CD8-positive, alpha-beta memory T cell (primary cell): ENCODE data around the gene TENT4A. TPM values are rescaled to one million over a fixed set of nuclear protein-coding genes. Genes with fewer than 3 reads are reported as not detected.

ENCODE experiments used
- CTCF ChIA-PET: fragments of 350-600 bp; sonication (Branson Sonifier 250); formaldehyde crosslinking; loops from one replicate; lab custom pipeline; 2021; ENCODE audit warnings: antibody characterized with exemption; lab: Charles Lee
- POLR2A ChIA-PET: fragments of 350-600 bp; sonication (Branson Sonifier 250); formaldehyde crosslinking; loops from one replicate; lab custom pipeline; 2021; ENCODE audit warnings: antibody characterized with exemption; lab: Charles Lee
- DNase-seq, 5 donors: peaks; one replicate each; pipeline versions ENCODE4 v3.0.0 to v3.0.0-alpha.2; 2020 to 2022; ENCODE audit warnings: mixed read lengths in 1 of 5
- H3K27ac ChIP-seq: one replicate; pipeline ENCODE4 v1.7.0; 2013; ENCODE audit warnings: low read depth, mild to moderate bottlenecking, low read length, moderate library complexity
- H3K27me3 ChIP-seq: 2 replicates; pipeline ENCODE4 v1.7.0; 2013; ENCODE audit warnings: low read length, mild to moderate bottlenecking; ENCODE audit not compliant: insufficient read depth, poor library complexity, severe bottlenecking
- H3K36me3 ChIP-seq: 2 replicates; pipeline ENCODE4 v1.7.0; 2013; ENCODE audit warnings: mild to moderate bottlenecking, low read length, moderate library complexity; ENCODE audit not compliant: insufficient read depth
- H3K4me1 ChIP-seq: 2 replicates; pipeline ENCODE4 v1.7.0; 2013; ENCODE audit warnings: mild to moderate bottlenecking, low read length, moderate library complexity; ENCODE audit not compliant: insufficient read depth
- H3K4me3 ChIP-seq: 2 replicates; pipeline ENCODE4 v1.7.0; 2013; ENCODE audit warnings: mild to moderate bottlenecking, low read length
- H3K9me3 ChIP-seq: 2 replicates; pipeline ENCODE4 v1.7.0; 2013; ENCODE audit warnings: mild to moderate bottlenecking, low read length
- H3K27ac Mint-ChIP-seq, 8 donors: one replicate each; pipeline ENCODE4 v1.8.0; 2020 to 2021; ENCODE audit warnings: mixed read lengths in 8 of 8, mild to moderate bottlenecking in 6 of 8, inconsistent platforms in 3 of 8, moderate library complexity in 3 of 8
- H3K27me3 Mint-ChIP-seq, 2 donors: one replicate each; pipeline ENCODE4 v1.8.0; 2020 to 2021; ENCODE audit warnings: mixed read lengths in 2 of 2, mild to moderate bottlenecking in 1 of 2, moderate library complexity in 1 of 2
- H3K36me3 Mint-ChIP-seq, 3 donors: one replicate each; pipeline ENCODE4 v1.8.0; 2020 to 2021; ENCODE audit warnings: mixed read lengths in 3 of 3, inconsistent platforms in 1 of 3, mild to moderate bottlenecking in 1 of 3
- H3K4me1 Mint-ChIP-seq, 3 donors: one replicate each; pipeline ENCODE4 v1.8.0; 2020 to 2021; ENCODE audit warnings: mixed read lengths in 3 of 3, inconsistent platforms in 1 of 3, mild to moderate bottlenecking in 1 of 3
- H3K4me3 Mint-ChIP-seq, 7 donors: one replicate each; pipeline ENCODE4 v1.8.0; 2020 to 2021; ENCODE audit warnings: mixed read lengths in 7 of 7, mild to moderate bottlenecking in 6 of 7, moderate library complexity in 4 of 7, inconsistent platforms in 2 of 7
- H3K9me3 Mint-ChIP-seq, 5 donors: one replicate each; pipeline ENCODE4 v1.8.0; 2020 to 2022; ENCODE audit warnings: mixed read lengths in 5 of 5, mild to moderate bottlenecking in 3 of 5, moderate library complexity in 2 of 5, inconsistent platforms in 1 of 5
- polyA plus RNA-seq: library from polyadenylated mRNA; unstranded; fragments of 300-500 nt; fragmentation: Illumina TruSeq; gene quantifications from one replicate; pipeline ENCODE4 v1.2.3, GENCODE V29; 2021
- total RNA-seq, 2 experiments: library from RNA; stranded (reverse); gene quantifications; one replicate each; pipeline ENCODE4 v1.2.3, GENCODE V29; 2021

The TENT4A gene
- total and polyA plus RNA-seq, 3 experiments from 2014 or later, result 1.1 to 28.4 (median 25.6) TPM

- no peaks in the 10 kb centered on the region for H3K9me3 Mint-ChIP-seq
- H3K27ac Mint-ChIP-seq, result no peak overlapping the region
- H3K36me3 Mint-ChIP-seq, result peaks cover 3 to 52% (median 18%) of the 10 kb centered on the region in 3 donors
- Histone ChIP-seq H3K4me3 (no peak overlapping the region), H3K4me1 (no peaks in the 10 kb centered on the region), H3K27ac (no peak overlapping the region), H3K27me3 (no peaks in the 10 kb centered on the region), H3K36me3 (peaks cover 33% of the 10 kb centered on the region), H3K9me3 (no peaks in the 10 kb centered on the region)
- CTCF ChIA-PET, result interaction anchor here (1.5 kb wide), 1 partner anchor 8 kb away, joined by 5 read pairs; no protein-coding TSS in a partner anchor
- H3K4me3 Mint-ChIP-seq, result no peak overlapping the region
- DNase-seq, result no peak
- no peaks in the 10 kb centered on the region for H3K4me1 Mint-ChIP-seq
- POLR2A ChIA-PET, result no interaction called here
- H3K27me3 Mint-ChIP-seq, result no peaks in the 10 kb centered on the region
Observed at GRCh38 chr5:6758236-6758635, 45.0 kb downstream of the TENT4A start.

- Mint-ChIP-seq H3K36me3 (peaks cover 3 to 47% (median 17%) of the 10 kb centered on the region in 3 donors), H3K9me3 (no peaks in the 10 kb centered on the region), H3K27ac (peak overlapping the region in 1 of 8 donors; percentile 76), H3K4me3 (no peak overlapping the region), H3K27me3 (no peaks in the 10 kb centered on the region), H3K4me1 (no peaks in the 10 kb centered on the region)
- Histone ChIP-seq H3K4me3 (no peak overlapping the region), H3K27ac (no peak overlapping the region), H3K27me3 (no peaks in the 10 kb centered on the region), H3K4me1 (no peaks in the 10 kb centered on the region), H3K9me3 (no peaks in the 10 kb centered on the region), H3K36me3 (peaks cover 28% of the 10 kb centered on the region)
- no peak for DNase-seq
- POLR2A ChIA-PET, result no interaction called here
- CTCF ChIA-PET, result interaction anchor here (1.9 kb wide), 1 partner anchor 13 kb away, joined by 4 read pairs; no protein-coding TSS in a partner anchor
Observed at GRCh38 chr5:6758706-6759105, 45.5 kb downstream of the TENT4A start.

DNA sequence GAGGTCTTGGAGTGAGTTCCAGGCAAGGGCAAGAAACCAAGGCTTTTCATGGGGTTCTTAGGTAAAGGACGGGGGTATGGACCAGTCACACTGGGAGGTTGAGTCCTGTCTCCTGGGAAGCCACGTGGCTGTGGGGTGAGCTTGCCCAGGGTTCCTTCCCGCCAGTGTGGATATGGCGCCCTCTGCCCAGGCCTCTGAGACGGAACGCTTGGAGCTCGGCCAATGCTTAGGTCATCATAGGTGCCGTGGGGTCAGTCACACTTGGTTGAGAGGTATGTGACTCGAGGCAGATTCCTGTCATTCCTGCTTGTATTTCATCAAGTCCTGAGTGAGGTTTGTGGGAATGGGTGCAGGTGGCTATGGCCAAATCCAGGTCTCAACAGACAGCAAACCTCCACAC lies 46.2 kb downstream of the TENT4A start:
- Mint-ChIP-seq H3K27ac (peak overlapping the region in 1 of 8 donors; percentile 26), H3K36me3 (peaks cover 2 to 40% (median 15%) of the 10 kb centered on the region in 3 donors), H3K4me3 (no peak overlapping the region), H3K9me3 (no peaks in the 10 kb centered on the region), H3K4me1 (no peaks in the 10 kb centered on the region), H3K27me3 (no peaks in the 10 kb centered on the region)
- peaks cover 23% of the 10 kb centered on the region for H3K36me3 ChIP-seq
- H3K4me3 ChIP-seq, result no peak overlapping the region
- CTCF ChIA-PET, result interaction anchor here (1.9 kb wide), 1 partner anchor 14 kb away, joined by 4 read pairs; no protein-coding TSS in a partner anchor
- no peak for DNase-seq
- H3K4me1 ChIP-seq, result no peaks in the 10 kb centered on the region
- no peaks in the 10 kb centered on the region for H3K9me3 ChIP-seq
- POLR2A ChIA-PET, result no interaction called here
- no peak overlapping the region for H3K27ac ChIP-seq
- no peaks in the 10 kb centered on the region for H3K27me3 ChIP-seq

DNA sequence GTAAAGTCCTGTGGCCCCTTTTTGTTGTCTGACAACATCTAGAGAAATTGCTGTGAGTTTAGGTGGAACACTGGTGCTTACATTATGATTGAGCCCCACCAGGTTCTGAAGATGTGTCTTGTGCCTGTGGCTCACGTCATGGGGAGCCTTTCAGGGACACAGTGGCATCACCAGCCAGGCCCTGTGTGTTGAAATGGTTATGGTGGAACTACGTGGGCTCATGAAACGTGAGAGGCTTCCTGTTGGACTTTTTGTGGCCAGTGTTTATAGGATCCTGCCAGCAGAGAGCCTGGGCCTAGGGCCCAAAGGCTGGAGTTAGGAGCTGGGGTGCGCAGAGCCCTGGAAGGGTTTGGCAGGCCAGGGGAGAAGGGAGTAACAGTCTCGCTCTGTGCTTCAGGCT lies 46.8 kb downstream of the TENT4A start:
- no peak for DNase-seq
- H3K4me3 Mint-ChIP-seq, result no peak overlapping the region
- H3K36me3 ChIP-seq, result peaks cover 18% of the 10 kb centered on the region
- peaks cover 0 to 34% (median 12%) of the 10 kb centered on the region in 3 donors for H3K36me3 Mint-ChIP-seq
- H3K9me3 ChIP-seq, result no peaks in the 10 kb centered on the region
- H3K27me3 ChIP-seq, result no peaks in the 10 kb centered on the region
- H3K27ac ChIP-seq, result no peak overlapping the region
- POLR2A ChIA-PET, result interaction anchor here (0.6 kb wide), 1 partner anchor 57 kb away, joined by 3 read pairs; no protein-coding TSS in a partner anchor
- no peak overlapping the region for H3K27ac Mint-ChIP-seq
- no peaks in the 10 kb centered on the region for H3K4me1 ChIP-seq
- CTCF ChIA-PET, result interaction anchor here (1.9 kb wide), 1 partner anchor 15 kb away, joined by 4 read pairs; no protein-coding TSS in a partner anchor
- no peaks in the 10 kb centered on the region for H3K27me3 Mint-ChIP-seq
- no peaks in the 10 kb centered on the region for H3K4me1 Mint-ChIP-seq
- no peaks in the 10 kb centered on the region for H3K9me3 Mint-ChIP-seq
- H3K4me3 ChIP-seq, result no peak overlapping the region

DNA sequence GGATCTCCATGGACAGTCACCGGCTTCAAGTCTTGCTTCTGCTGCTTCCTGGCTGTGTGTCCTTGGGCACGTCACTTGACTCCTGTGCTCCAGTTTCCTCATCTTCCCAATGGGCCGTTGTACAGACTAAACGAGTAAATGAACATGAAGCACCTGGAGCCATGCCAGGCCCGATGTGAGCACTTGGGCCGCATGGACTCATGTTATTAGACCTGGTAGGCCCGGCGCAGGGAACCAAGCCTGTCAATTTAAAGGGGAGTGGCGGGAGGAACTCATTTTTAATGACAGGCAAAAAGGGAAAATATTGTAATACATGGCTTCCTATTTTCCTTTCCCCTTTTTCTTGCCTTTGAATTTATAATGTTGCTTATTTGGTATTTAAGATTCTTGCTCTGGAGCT lies 47.5 kb downstream of the TENT4A start:
- no peak for DNase-seq
- H3K36me3 ChIP-seq, result peaks cover 12% of the 10 kb centered on the region
- Mint-ChIP-seq H3K9me3 (no peaks in the 10 kb centered on the region), H3K4me3 (no peak overlapping the region), H3K27me3 (no peaks in the 10 kb centered on the region), H3K36me3 (peaks cover 0 to 27% (median 8%) of the 10 kb centered on the region in 3 donors), H3K4me1 (no peaks in the 10 kb centered on the region), H3K27ac (no peak overlapping the region)
- no peaks in the 10 kb centered on the region for H3K9me3 ChIP-seq
- CTCF ChIA-PET, result interaction anchor here (1.9 kb wide), 1 partner anchor 15 kb away, joined by 4 read pairs; no protein-coding TSS in a partner anchor
- POLR2A ChIA-PET, result no interaction called here
- no peak overlapping the region for H3K27ac ChIP-seq
- H3K4me3 ChIP-seq, result no peak overlapping the region
- no peaks in the 10 kb centered on the region for H3K27me3 ChIP-seq
- no peaks in the 10 kb centered on the region for H3K4me1 ChIP-seq

GRCh38 chr5:6761333-6761732 lies 48.1 kb downstream of the TENT4A start:
- Mint-ChIP-seq H3K4me1 (peaks cover 0 to 3% (median 0%) of the 10 kb centered on the region in 3 donors), H3K27me3 (no peaks in the 10 kb centered on the region), H3K27ac (no peak overlapping the region), H3K9me3 (no peaks in the 10 kb centered on the region), H3K36me3 (peaks cover 0 to 21% (median 5%) of the 10 kb centered on the region in 3 donors), H3K4me3 (no peak overlapping the region)
- CTCF ChIA-PET, result no interaction called here
- Histone ChIP-seq H3K9me3 (no peaks in the 10 kb centered on the region), H3K36me3 (peaks cover 6% of the 10 kb centered on the region), H3K4me3 (no peak overlapping the region), H3K27me3 (no peaks in the 10 kb centered on the region), H3K27ac (no peak overlapping the region), H3K4me1 (no peaks in the 10 kb centered on the region)
- POLR2A ChIA-PET, result no interaction called here
- no peak for DNase-seq

DNA sequence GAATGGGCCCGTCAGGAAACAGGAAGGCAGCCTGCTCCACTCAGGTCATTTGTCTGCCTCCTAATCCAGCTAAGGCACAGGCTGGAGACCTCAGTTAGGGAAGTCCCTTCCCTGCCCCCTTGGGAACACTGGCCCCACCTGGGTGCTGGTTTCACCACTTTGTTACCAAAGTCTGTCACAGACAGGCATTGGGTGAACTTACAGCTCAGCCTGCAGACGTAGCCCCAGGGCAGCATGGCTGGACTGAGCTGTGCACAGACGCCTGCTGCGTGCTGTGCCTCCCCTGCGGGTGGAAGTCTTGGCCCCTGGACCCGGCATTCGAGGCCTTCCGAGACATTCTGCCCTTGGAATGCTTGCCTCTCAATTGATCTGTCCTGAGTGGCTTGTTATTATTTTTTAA lies 48.9 kb downstream of the TENT4A start:
- Histone ChIP-seq H3K9me3 (no peaks in the 10 kb centered on the region), H3K4me3 (no peak overlapping the region), H3K27ac (no peak overlapping the region), H3K36me3 (no peaks in the 10 kb centered on the region), H3K4me1 (no peaks in the 10 kb centered on the region), H3K27me3 (no peaks in the 10 kb centered on the region)
- no peak overlapping the region for H3K4me3 Mint-ChIP-seq
- ChIA-PET CTCF (no interaction called here), POLR2A (no interaction called here)
- peaks cover 0 to 14% (median 5%) of the 10 kb centered on the region in 3 donors for H3K36me3 Mint-ChIP-seq
- no peaks in the 10 kb centered on the region for H3K9me3 Mint-ChIP-seq
- peaks cover 0 to 3% (median 0%) of the 10 kb centered on the region in 3 donors for H3K4me1 Mint-ChIP-seq
- no peak for DNase-seq
- H3K27ac Mint-ChIP-seq, result no peak overlapping the region
- no peaks in the 10 kb centered on the region for H3K27me3 Mint-ChIP-seq

GRCh38 chr5:6762697-6763096 lies 49.5 kb downstream of the TENT4A start:
- H3K9me3 Mint-ChIP-seq, result no peaks in the 10 kb centered on the region
- Histone ChIP-seq H3K4me3 (no peak overlapping the region), H3K4me1 (no peaks in the 10 kb centered on the region), H3K36me3 (no peaks in the 10 kb centered on the region), H3K27ac (no peak overlapping the region), H3K9me3 (no peaks in the 10 kb centered on the region), H3K27me3 (no peaks in the 10 kb centered on the region)
- H3K4me1 Mint-ChIP-seq, result peaks cover 0 to 3% (median 0%) of the 10 kb centered on the region in 3 donors
- H3K4me3 Mint-ChIP-seq, result no peak overlapping the region
- POLR2A ChIA-PET, result no interaction called here
- H3K27me3 Mint-ChIP-seq, result no peaks in the 10 kb centered on the region
- no peak for DNase-seq
- no peak overlapping the region for H3K27ac Mint-ChIP-seq
- CTCF ChIA-PET, result no interaction called here
- H3K36me3 Mint-ChIP-seq, result peaks cover 0 to 11% (median 5%) of the 10 kb centered on the region in 3 donors
